Measurements from ENCODE around the gene LMO7. TPM values are rescaled to one million over a fixed set of nuclear protein-coding genes. Genes with fewer than 3 reads are reported as not detected.

Gene LMO7
- total and polyA plus RNA-seq, 2 of the 8 experiments (the other 6 are each of a cell fraction or from before 2014, with no cell fraction given): 8.1 to 28.3 TPM

DNA sequence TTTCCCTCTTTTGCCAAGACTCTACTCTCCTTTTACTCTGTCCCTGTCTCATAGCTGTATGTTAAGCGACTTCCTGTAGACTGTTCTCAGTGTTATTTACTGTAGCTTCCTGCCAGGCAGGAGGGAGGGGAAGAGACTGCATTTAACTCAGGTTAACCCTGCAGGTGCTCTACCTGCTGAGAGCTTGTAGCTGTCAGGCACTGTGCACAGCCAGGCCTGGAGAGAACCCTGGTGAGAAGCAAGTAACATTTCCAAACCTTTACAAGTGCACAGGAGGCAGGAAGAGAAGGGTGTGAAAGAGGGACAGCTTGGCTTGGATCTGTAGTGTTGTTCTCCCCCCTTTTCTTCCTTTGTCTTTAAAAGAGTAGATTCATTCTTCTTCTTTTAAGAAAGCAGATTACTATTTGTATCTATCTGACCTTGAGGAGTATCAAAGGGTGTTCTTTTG lies 167.1 kb downstream of the LMO7 start (continued):
- TF ChIP-seq EP300 (IDR thresholded peaks at IDR 0.05; ENCODE audit: borderline replicate concordance in 1 of 2, low read depth in 2 of 2, low read length in 2 of 2): peak in 1 of 2 experiments; percentile 75; a peak in 1 of 3 replicates
- no peak for TF ChIP-seq GTF2F1 (IDR thresholded peaks at IDR 0.05; ENCODE audit: borderline replicate concordance, low read depth, low read length)
- peak; percentile 69 for TF ChIP-seq NANOG (IDR thresholded peaks at IDR 0.05; ENCODE audit: insufficient read depth, low read depth, low read length, poor library complexity, severe bottlenecking)
- peak; percentile 44 for TF ChIP-seq TAF7 (optimal IDR thresholded peaks at IDR 0.05; ENCODE audit: borderline replicate concordance, low read depth, low read length)
- no peak for TF ChIP-seq PHF8 (conservative IDR thresholded peaks at IDR 0.05; ENCODE audit: low read depth, low read length)
- 0 out of 4 replicates have a peak, but pooled peaks of 1 of the 2 experiments have one; percentile 45 for TF ChIP-seq SIN3A (conservative IDR thresholded peaks at IDR 0.05 in 1 of 2, IDR thresholded peaks at IDR 0.05 in 1 of 2; ENCODE audit: low read depth in 1 of 2, low read length in 2 of 2)
- TF ChIP-seq SP1 (IDR thresholded peaks at IDR 0.05; ENCODE audit: low read depth, low read length): peak; percentile 52; the same call in 1 of the 2 replicates
